Vagina (tissue), 2 donors: ENCODE data around the gene CD6.
A peak's percentile ranks its signal among the peaks of the same experiment; 100 is the strongest.

Experiments
- CTCF ChIP-seq, 3 experiments: fragments of 450-650 bp in 2 of 3; fragments of 200-600 bp in 1 of 3; sonication (generic) in 1 of 3; IDR thresholded peaks; one replicate each; pipeline ENCODE4 v1.5.1; 2017 to 2019; ENCODE audit warnings: antibody characterized with exemption in 3 of 3, mild to moderate bottlenecking in 2 of 3, moderate library complexity in 2 of 3
- POLR2A ChIP-seq, 2 donors: fragments of 450-650 bp; IDR thresholded peaks; one replicate each; pipeline ENCODE4 v1.6.1; 2017; ENCODE audit warnings: antibody characterized with exemption in 2 of 2, mild to moderate bottlenecking in 2 of 2, moderate library complexity in 2 of 2
- POLR2AphosphoS5 ChIP-seq, 2 donors: sonication (generic); formaldehyde crosslinking; IDR thresholded peaks; one replicate each; pipeline ENCODE4 v1.9.0; 2017; ENCODE audit warnings: antibody characterized with exemption in 2 of 2, mild to moderate bottlenecking in 2 of 2, low read depth in 1 of 2; ENCODE audit not compliant: insufficient read depth in 1 of 2

- TF ChIP-seq CTCF (IDR thresholded peaks at IDR 0.05), result no peak
- no peak for TF ChIP-seq POLR2A (IDR thresholded peaks at IDR 0.05)
- peak in 1 of 2 donors; percentile 25 for TF ChIP-seq POLR2AphosphoS5 (IDR thresholded peaks at IDR 0.05; ENCODE audit: insufficient read depth in 1 of 2, low read depth in 1 of 2)
These were observed 54.9 kb downstream of the CD6 start for GRCh38 chr11:61026121-61027031.
